GM21390 (cell line): ENCODE measurements around the gene MBD3L4.
"Not testable (repeated sequence)": the region's sequence is repeated elsewhere in the genome, so short reads cannot be mapped to it uniquely, and the experiment has no call there.

Source experiments
- ATAC-seq: cut with Tn5 transposase; IDR thresholded peaks from one replicate; pipeline ENCODE4 v1.9.1; 2021; ENCODE audit not compliant: unreplicated experiment

Gene MBD3L4

DNA sequence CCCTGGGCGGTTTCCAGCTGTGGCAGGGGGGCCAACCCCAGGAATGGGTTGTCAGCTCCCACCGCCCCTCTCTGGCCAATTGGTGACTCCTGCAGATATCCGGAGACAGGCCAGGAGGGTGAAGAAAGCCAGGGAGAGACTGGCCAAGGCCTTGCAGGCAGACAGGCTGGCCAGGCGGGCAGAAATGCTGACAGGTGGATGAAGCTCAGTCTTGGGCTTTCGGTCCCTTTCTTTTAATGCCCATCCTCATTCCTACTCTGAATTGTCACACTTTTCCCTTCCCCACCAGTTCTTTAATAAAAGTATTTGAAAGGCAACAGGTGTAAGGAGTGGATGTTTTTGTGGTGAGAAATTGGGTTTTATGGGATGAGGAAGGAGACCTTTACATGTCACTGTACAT lies 11.4 kb upstream of the MBD3L4 start:
- not testable (repeated sequence) for ATAC-seq

DNA sequence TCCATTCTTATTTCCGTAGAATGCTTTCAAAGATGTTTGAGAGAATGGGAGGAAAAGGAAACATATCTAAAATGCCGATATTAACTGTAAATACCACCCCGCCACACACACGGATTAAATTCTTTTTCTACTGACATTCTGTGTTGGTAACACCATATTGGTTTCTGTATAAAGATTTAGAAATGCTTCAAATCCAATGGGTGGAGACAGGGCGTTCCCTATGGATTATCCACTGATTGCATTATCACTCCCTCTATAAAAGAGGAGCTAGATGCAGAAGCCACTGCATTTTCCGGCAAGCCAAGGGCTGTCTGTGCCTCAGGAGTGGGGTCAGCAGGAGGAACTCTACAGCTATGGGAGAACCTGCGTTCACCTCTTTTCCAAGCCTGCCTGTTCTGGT lies 9.0 kb upstream of the MBD3L4 start, which contains the start of gene MBD3L2:
Gene MBD3L2 (plus strand): TSS at position 301 of the 400 bp plus-strand sequence. CDS start 53 bp downstream, at position 354.
- ATAC-seq: not testable (repeated sequence)

DNA sequence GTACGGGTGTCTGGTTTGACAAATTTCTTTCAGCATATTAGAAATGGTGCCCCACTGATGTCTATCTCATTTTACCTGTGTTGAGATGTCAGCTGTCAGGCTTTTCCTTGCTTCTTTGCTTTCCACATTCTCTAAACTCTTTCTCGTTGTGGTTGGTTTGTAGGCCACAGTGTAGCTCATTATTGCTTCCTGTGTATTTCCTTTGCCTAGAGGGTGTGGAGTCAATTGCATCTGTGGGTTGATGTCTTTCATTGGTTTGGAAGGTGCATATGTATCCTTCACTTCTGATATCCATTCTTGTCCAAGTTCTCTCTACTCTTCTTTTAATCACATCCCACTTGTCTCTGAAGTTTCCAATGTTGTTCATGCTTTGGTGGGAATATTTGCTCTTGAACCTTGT lies 1.6 kb upstream of the MBD3L4 start:
- not testable (repeated sequence) for ATAC-seq

- ATAC-seq: not testable (repeated sequence)
These were observed 9.7 kb downstream of the MBD3L4 start, which contains the start of gene MBD3L5 for GRCh38 chr19:7030278-7030677. MBD3L5 (plus strand) TSS chr19:7030578; CDS start chr19:7030612, 34 bp downstream.

GRCh38 chr19:7028790-7029189 lies 11.2 kb downstream of the MBD3L4 start:
- not testable (repeated sequence) for ATAC-seq

DNA sequence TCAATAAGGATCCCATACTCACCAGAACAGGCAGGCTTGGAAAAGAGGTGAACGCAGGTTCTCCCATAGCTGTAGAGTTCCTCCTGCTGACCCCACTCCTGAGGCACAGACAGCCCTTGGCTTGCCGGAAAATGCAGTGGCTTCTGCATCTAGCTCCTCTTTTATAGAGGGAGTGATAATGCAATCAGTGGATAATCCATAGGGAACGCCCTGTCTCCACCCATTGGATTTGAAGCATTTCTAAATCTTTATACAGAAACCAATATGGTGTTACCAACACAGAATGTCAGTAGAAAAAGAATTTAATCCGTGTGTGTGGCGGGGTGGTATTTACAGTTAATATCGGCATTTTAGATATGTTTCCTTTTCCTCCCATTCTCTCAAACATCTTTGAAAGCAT lies 18.6 kb downstream of the MBD3L4 start, which contains the start of gene MBD3L2B:
Gene MBD3L2B (minus strand): TSS at position 101 of the 400 bp plus-strand sequence. CDS start 34 bp downstream, at position 67.
- not testable (repeated sequence) for ATAC-seq

GRCh38 chr19:7018828-7019227 lies 21.2 kb downstream of the MBD3L4 start:
- ATAC-seq: no peak

GRCh38 chr19:7013678-7014077 lies 26.3 kb downstream of the MBD3L4 start:
- no peak for ATAC-seq

- no peak for ATAC-seq
These were observed 29.0 kb downstream of the MBD3L4 start for GRCh38 chr19:7010722-7011593.

DNA sequence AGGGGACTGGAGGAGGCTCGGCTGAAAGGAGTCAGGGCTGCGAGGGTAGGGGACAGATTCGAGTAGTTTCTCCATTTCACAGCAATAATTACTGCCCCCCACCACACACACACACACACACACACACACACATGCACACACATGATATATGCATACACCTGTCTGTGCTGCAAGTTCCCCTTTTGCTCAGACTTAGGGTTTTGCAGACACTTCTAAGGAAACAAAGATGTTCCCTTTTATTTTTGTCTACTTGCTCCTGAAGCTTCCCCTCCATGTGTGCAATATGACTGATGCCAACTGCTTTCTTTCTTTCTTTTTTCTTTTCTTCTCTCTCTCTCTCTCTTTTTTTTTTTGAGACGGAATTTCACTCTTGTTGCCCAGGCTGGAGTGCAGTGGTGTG lies 32.1 kb downstream of the MBD3L4 start:
- ATAC-seq: no peak

- ATAC-seq: no peak
These were observed 33.8 kb downstream of the MBD3L4 start for GRCh38 chr19:7006135-7006704.

DNA sequence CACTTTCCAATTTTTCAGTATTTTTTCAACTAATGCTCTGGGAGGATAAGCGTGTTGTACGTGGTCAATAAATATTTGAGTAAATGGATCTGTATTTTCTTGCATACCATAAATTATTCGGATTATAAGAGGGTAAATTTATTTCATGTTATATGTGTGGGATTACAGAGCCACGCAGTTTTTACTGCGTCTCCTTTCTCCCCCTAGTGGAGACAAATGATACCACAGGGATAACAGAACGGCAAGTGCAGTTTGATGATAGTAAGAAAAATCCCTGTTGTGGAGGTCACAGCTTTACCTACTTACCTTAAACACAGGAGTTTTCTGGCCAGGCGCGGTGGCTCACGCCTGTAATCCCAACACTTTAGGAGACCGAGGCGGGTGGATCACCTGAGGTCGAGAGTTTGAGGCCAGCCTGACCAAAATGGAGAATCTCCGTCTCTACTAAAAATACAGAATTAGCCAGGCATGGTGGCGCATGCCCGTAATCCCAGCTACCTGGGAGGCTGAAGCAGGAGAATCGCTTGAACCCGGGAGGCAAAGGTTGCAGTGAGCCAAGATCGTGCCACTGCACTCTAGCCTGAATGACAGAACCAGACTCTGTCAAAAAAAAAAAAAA lies 35.6 kb downstream of the MBD3L4 start:
- ATAC-seq: no peak

DNA sequence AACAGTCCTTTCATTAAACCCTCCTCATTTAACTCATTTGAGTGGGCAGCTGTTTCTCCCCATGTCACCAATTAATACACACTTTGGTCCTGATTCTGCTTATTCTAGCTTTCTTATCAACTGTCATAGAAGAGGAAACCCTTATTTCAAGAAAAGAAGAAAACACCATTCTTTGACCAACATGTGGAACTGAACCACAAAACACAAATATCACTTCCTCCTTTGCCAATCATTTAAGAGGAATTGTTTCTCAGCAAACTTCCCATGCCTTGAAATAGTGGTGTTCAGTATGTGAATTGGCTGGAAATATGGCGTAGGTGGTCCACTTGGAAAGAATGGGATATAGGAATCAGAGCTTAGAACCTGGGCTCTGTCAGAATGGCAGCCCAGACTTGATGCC lies 39.2 kb downstream of the MBD3L4 start:
- ATAC-seq: no peak

GRCh38 chr19:7000333-7000732 lies 39.6 kb downstream of the MBD3L4 start:
- ATAC-seq: no peak

GRCh38 chr19:6999933-7000332 lies 40.0 kb downstream of the MBD3L4 start:
- no peak for ATAC-seq

- no peak for ATAC-seq
These were observed 42.1 kb downstream of the MBD3L4 start for GRCh38 chr19:6997679-6998445.

DNA sequence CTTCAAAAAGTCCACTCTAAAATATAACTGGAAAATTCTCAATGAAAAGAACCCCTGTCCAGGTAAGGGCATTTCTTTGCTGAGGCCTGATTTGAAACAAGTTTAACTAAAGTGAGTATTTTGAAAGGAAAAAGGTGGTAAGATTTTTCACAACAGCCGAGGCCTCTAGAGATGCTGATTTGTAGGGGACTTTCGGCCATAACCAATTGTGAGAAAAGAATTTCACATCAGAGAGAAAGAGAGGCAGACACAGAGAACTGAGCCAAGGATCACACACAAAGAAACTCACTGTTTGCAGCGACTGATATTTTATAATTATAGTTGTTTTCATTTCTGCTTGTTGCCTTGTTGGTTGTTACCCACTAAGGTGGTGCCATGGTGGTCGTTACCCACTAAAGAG lies 43.2 kb downstream of the MBD3L4 start:
- ATAC-seq: no peak

GRCh38 chr19:6995054-6995453 lies 44.9 kb downstream of the MBD3L4 start:
- no peak for ATAC-seq

- ATAC-seq: no peak
These were observed 51.7 kb downstream of the MBD3L4 start for GRCh38 chr19:6988257-6988656.

GRCh38 chr19:6987850-6988249 lies 52.1 kb downstream of the MBD3L4 start:
- no peak for ATAC-seq
